H9 (cell line): ENCODE data around the gene MED13L. TPM values are rescaled to one million over a fixed set of nuclear protein-coding genes. Genes with fewer than 3 reads are reported as not detected.

Experiments used
- DNase-seq: peaks from one replicate; pipeline ENCODE4 v3.0.0-alpha.2; 2017
- H2AFZ ChIP-seq: one replicate; pipeline ENCODE4 v1.6.1; 2013; ENCODE audit warnings: mild to moderate bottlenecking, low read length, control low read depth, moderate library complexity
- H2AK5ac ChIP-seq: 2 replicates; pipeline ENCODE4 v1.6.1; 2013; ENCODE audit warnings: low read length, control low read depth, mixed read lengths; ENCODE audit not compliant: insufficient read length
- H2BK120ac ChIP-seq: one replicate; pipeline ENCODE4 v1.6.1; 2013; ENCODE audit warnings: low read depth, mild to moderate bottlenecking, low read length, control low read depth, inconsistent platforms; ENCODE audit not compliant: poor library complexity, severe bottlenecking
- H2BK12ac ChIP-seq: 2 replicates; pipeline ENCODE4 v1.6.1; 2013; ENCODE audit warnings: low read length, control low read depth, mixed read lengths, low read depth; ENCODE audit not compliant: insufficient read length
- H2BK15ac ChIP-seq: 2 replicates; pipeline ENCODE4 v1.6.1; 2013; ENCODE audit warnings: low read depth, low read length, control low read depth
- H2BK20ac ChIP-seq: one replicate; pipeline ENCODE4 v1.6.1; 2013; ENCODE audit warnings: low read depth, mild to moderate bottlenecking, low read length, control low read depth, inconsistent platforms; ENCODE audit not compliant: poor library complexity, severe bottlenecking
- H2BK5ac ChIP-seq: 2 replicates; pipeline ENCODE4 v1.6.1; 2013; ENCODE audit warnings: low read length, control low read depth, mixed read lengths; ENCODE audit not compliant: insufficient read length
- H3K14ac ChIP-seq: 2 replicates; pipeline ENCODE4 v1.6.1; 2013; ENCODE audit warnings: low read length, control low read depth; ENCODE audit not compliant: insufficient read depth
- H3K18ac ChIP-seq: 2 replicates; pipeline ENCODE4 v1.6.1; 2013; ENCODE audit warnings: low read depth, mild to moderate bottlenecking, mixed read lengths, low read length, control low read depth; ENCODE audit not compliant: insufficient read length
- H3K23ac ChIP-seq: 2 replicates; pipeline ENCODE4 v1.6.1; 2013; ENCODE audit warnings: low read length, control low read depth, mixed read lengths, low read depth; ENCODE audit not compliant: insufficient read length
- H3K23me2 ChIP-seq: 2 replicates; pipeline ENCODE4 v1.6.1; 2013; ENCODE audit warnings: low read depth, mild to moderate bottlenecking, mixed read lengths, low read length, control low read depth; ENCODE audit not compliant: insufficient read length, poor library complexity, severe bottlenecking
- H3K27ac ChIP-seq: 2 replicates; pipeline ENCODE4 v1.5.1; 2013; ENCODE audit warnings: low read length, control low read depth, mixed read lengths, low read depth; ENCODE audit not compliant: insufficient read length
- H3K27me3 ChIP-seq: 2 replicates; pipeline ENCODE4 v1.6.1; 2013; ENCODE audit warnings: low read length, control low read depth, inconsistent platforms; ENCODE audit not compliant: insufficient read depth
- H3K4ac ChIP-seq: 2 replicates; pipeline ENCODE4 v1.6.1; 2013; ENCODE audit warnings: low read depth, mild to moderate bottlenecking, control low read depth, inconsistent platforms, low read length, moderate library complexity
- H3K4me1 ChIP-seq: 2 replicates; pipeline ENCODE4 v1.6.1; 2013; ENCODE audit warnings: low read length, control low read depth, inconsistent platforms; ENCODE audit not compliant: insufficient read depth
- H3K4me2 ChIP-seq: 2 replicates; pipeline ENCODE4 v1.6.1; 2013; ENCODE audit warnings: low read length, control low read depth, mixed read lengths; ENCODE audit not compliant: insufficient read length, insufficient read depth
- H3K56ac ChIP-seq: 2 replicates; pipeline ENCODE4 v1.6.1; 2013; ENCODE audit warnings: low read depth, mild to moderate bottlenecking, mixed read lengths, low read length, control low read depth; ENCODE audit not compliant: insufficient read length
- H3K79me1 ChIP-seq: 2 replicates; pipeline ENCODE4 v1.6.1; 2013; ENCODE audit warnings: low read depth, mild to moderate bottlenecking, moderate library complexity, low read length, control low read depth, inconsistent platforms; ENCODE audit not compliant: insufficient read depth, poor library complexity, severe bottlenecking
- H3K79me2 ChIP-seq: 2 replicates; pipeline ENCODE4 v1.6.1; 2013; ENCODE audit warnings: low read length, control low read depth, inconsistent platforms; ENCODE audit not compliant: insufficient read depth
- H3K9ac ChIP-seq: 2 replicates; pipeline ENCODE4 v1.6.1; 2013; ENCODE audit warnings: low read length, control low read depth, mixed read lengths; ENCODE audit not compliant: insufficient read length; ENCODE audit errors: extremely low read depth
- H3K9me3 ChIP-seq: one replicate; pipeline ENCODE4 v1.6.1; 2013; ENCODE audit warnings: low read depth, low read length, inconsistent platforms; ENCODE audit not compliant: control insufficient read depth
- H3T11ph ChIP-seq: one replicate; pipeline ENCODE4 v1.6.1; 2013; ENCODE audit warnings: mild to moderate bottlenecking, low read length, control low read depth, inconsistent platforms
- H4K20me1 ChIP-seq: one replicate; pipeline ENCODE4 v1.6.1; 2013; ENCODE audit not compliant: control insufficient read depth, insufficient read length, insufficient read depth
- H4K5ac ChIP-seq: 2 replicates; pipeline ENCODE4 v1.6.1; 2013; ENCODE audit warnings: low read depth, mild to moderate bottlenecking, mixed read lengths, low read length, control low read depth; ENCODE audit not compliant: insufficient read length
- H4K8ac ChIP-seq: replicated peaks from 2 replicates; pipeline ENCODE4 v1.6.1; 2013; ENCODE audit warnings: low read length, control low read depth, mixed read lengths, low read depth; ENCODE audit not compliant: insufficient read length
- H4K91ac ChIP-seq: 2 replicates; pipeline ENCODE4 v1.6.1; 2013; ENCODE audit warnings: low read depth, mild to moderate bottlenecking, moderate library complexity, mixed read lengths, low read length, control low read depth; ENCODE audit not compliant: insufficient read length
- H3K27ac Mint-ChIP-seq, 3 experiments: 2 replicates in 2 of 3; 3 replicates in 1 of 3; pipeline ENCODE4 v1.8.0; 2020 to 2021; ENCODE audit warnings: mixed read lengths in 3 of 3, mild to moderate bottlenecking in 1 of 3, moderate library complexity in 1 of 3
- H3K27me3 Mint-ChIP-seq: 2 replicates; pipeline ENCODE4 v1.8.0; 2021; ENCODE audit warnings: low read depth, mild to moderate bottlenecking, moderate library complexity, mixed read lengths
- H3K36me3 Mint-ChIP-seq, 3 experiments: 2 replicates in 2 of 3; 3 replicates in 1 of 3; pipeline ENCODE4 v1.8.0; 2020 to 2021; ENCODE audit warnings: low read depth in 3 of 3, mixed read lengths in 3 of 3; ENCODE audit not compliant: insufficient read depth in 1 of 3
- H3K4me1 Mint-ChIP-seq, 2 experiments: 2 replicates each; pipeline ENCODE4 v1.8.0; 2020; ENCODE audit warnings: mixed read lengths in 2 of 2
- H3K4me3 Mint-ChIP-seq, 2 experiments: 2 replicates in 1 of 2; 3 replicates in 1 of 2; pipeline ENCODE4 v1.8.0; 2020 to 2021; ENCODE audit warnings: mild to moderate bottlenecking in 2 of 2, mixed read lengths in 2 of 2, moderate library complexity in 1 of 2
- H3K9me3 Mint-ChIP-seq, 2 experiments: 2 replicates in 1 of 2; 3 replicates in 1 of 2; pipeline ENCODE4 v1.8.0; 2020; ENCODE audit warnings: mild to moderate bottlenecking in 2 of 2, mixed read lengths in 2 of 2, moderate library complexity in 1 of 2
- CTCF ChIP-seq: fragments of 200-600 bp; sonication (generic); conservative IDR thresholded peaks from 3 replicates; pipeline ENCODE4 v1.8.0; 2021; ENCODE audit warnings: antibody characterized with exemption, mild to moderate bottlenecking
- WGBS: extraction: QIAGEN DNeasy Blood & Tissue Kit; methylation state at CpG from one replicate; pipeline ENCODE4 v1.1.7; 2013; ENCODE audit warnings: missing lambda C conversion rate, low lambda C conversion rate, mixed read lengths; ENCODE audit not compliant: insufficient read length; ENCODE audit errors: extremely low coverage; 5-methylcytosine and 5-hydroxymethylcytosine counted together
- total RNA-seq: library from RNA; stranded (reverse); gene quantifications from 2 replicates; pipeline ENCODE4 v1.2.1, GENCODE V29; 2021

The MED13L gene
- total RNA-seq, 1 experiment from 2014 or later: 52.4 TPM

GRCh38 chr12:116122628-116123027 is 154.9 kb downstream of the MED13L start:
- H3K9me3 Mint-ChIP-seq: no peaks in the 10 kb centered on the region; a peak in 1 of 5 replicates
- Histone ChIP-seq H4K20me1 (no peaks in the 10 kb centered on the region), H2BK20ac (no peak overlapping the region), H2BK120ac (no peak overlapping the region), H2BK5ac (no peak overlapping the region), H3K23me2 (no peaks in the 10 kb centered on the region), H3K27me3 (no peaks in the 10 kb centered on the region), H3K56ac (no peak overlapping the region), H3K9ac (no peak overlapping the region), H4K5ac (no peak overlapping the region), H3K18ac (no peak overlapping the region), H3K4me2 (no peak overlapping the region), H3T11ph (no peak overlapping the region), H4K8ac (no peak overlapping the region), H4K91ac (no peak overlapping the region), H3K4ac (no peak overlapping the region), H2BK15ac (no peak overlapping the region), H2BK12ac (no peak overlapping the region), H3K23ac (no peak overlapping the region), H3K79me1 (peaks cover 2% of the 10 kb centered on the region), H2AFZ (no peak overlapping the region), H2AK5ac (no peak overlapping the region), H3K79me2 (peaks cover 1% of the 10 kb centered on the region; the same call in 1 of the 2 replicates), H3K14ac (no peak overlapping the region), H3K9me3 (no peaks in the 10 kb centered on the region), H3K27ac (no peak overlapping the region), H3K4me1 (peaks cover 7% of the 10 kb centered on the region)
- no peak for DNase-seq
- no CpG with 5 or more reads among the region's 3 CpGs for WGBS
- no peak for TF ChIP-seq CTCF
- no peak overlapping the region for H3K27ac Mint-ChIP-seq
- H3K36me3 Mint-ChIP-seq: no peaks in the 10 kb centered on the region
- H3K27me3 Mint-ChIP-seq: no peaks in the 10 kb centered on the region
- H3K4me3 Mint-ChIP-seq: no peak overlapping the region; a peak in 1 of 5 replicates
- peaks cover 56 to 58% of the 10 kb centered on the region in 2 experiments for H3K4me1 Mint-ChIP-seq
